K562 (cell line): ENCODE data around the gene GJA9. TPM values are rescaled to one million over a fixed set of nuclear protein-coding genes. Genes with fewer than 3 reads are reported as not detected.

ENCODE experiments used
- E2F8 ChIP-seq: fragments of 450-650 bp; IDR thresholded peaks from 2 replicates; pipeline ENCODE4 v1.7.1; 2018; ENCODE audit warnings: mild to moderate bottlenecking, low read depth; ENCODE audit not compliant: partially characterized antibody
- HDAC3 ChIP-seq: fragments of 450-650 bp; IDR thresholded peaks from 2 replicates; pipeline ENCODE4 v1.6.1; 2018; ENCODE audit warnings: borderline replicate concordance, mild to moderate bottlenecking, moderate library complexity; ENCODE audit not compliant: partially characterized antibody
- HMG20B ChIP-seq: fragments of 250-450 bp; sonication (Bioruptor Pico); IDR thresholded peaks from 2 replicates; pipeline ENCODE4 v1.5.0; 2021; ENCODE audit warnings: mild to moderate bottlenecking
- HMGN3 ChIP-seq: IDR thresholded peaks from 2 replicates; pipeline ENCODE4 v1.6.1; 2011; ENCODE audit warnings: borderline replicate concordance, low read depth, mild to moderate bottlenecking, mixed read lengths, low read length; ENCODE audit not compliant: insufficient read length; ENCODE audit errors: extremely low read depth
- KDM2B ChIP-seq: fragments of 250-450 bp; sonication (Bioruptor Pico); IDR thresholded peaks from 2 replicates; pipeline ENCODE4 v1.8.0; 2021; ENCODE audit warnings: mild to moderate bottlenecking, moderate library complexity
- MAZ ChIP-seq, 2 experiments: fragments of 450-650 bp in 1 of 2; sonication (generic) in 1 of 2; formaldehyde crosslinking; IDR thresholded peaks in 1 of 2; conservative IDR thresholded peaks in 1 of 2; 2 replicates each; pipeline versions ENCODE4 v1.4.0 to v1.5.0; 2020; ENCODE audit warnings: mild to moderate bottlenecking in 1 of 2, missing genetic modification reagents in 1 of 2
- MTA3 ChIP-seq: fragments of 450-650 bp; formaldehyde crosslinking; IDR thresholded peaks from 2 replicates; pipeline ENCODE4 v1.6.1; 2017; ENCODE audit warnings: mild to moderate bottlenecking, borderline replicate concordance
- NFATC3 ChIP-seq: fragments of 450-650 bp; IDR thresholded peaks from 2 replicates; pipeline ENCODE4 v1.6.1; 2017; ENCODE audit warnings: mild to moderate bottlenecking
- NR0B1 ChIP-seq: fragments of 450-650 bp; IDR thresholded peaks from one replicate; pipeline ENCODE4 v1.6.1; 2018; ENCODE audit warnings: mild to moderate bottlenecking, moderate library complexity; ENCODE audit not compliant: partially characterized antibody
- PHB2 ChIP-seq: fragments of 450-650 bp; IDR thresholded peaks from 2 replicates; pipeline ENCODE4 v1.6.1; 2017; ENCODE audit warnings: low read depth
- POLR2AphosphoS5 ChIP-seq: IDR thresholded peaks from 2 replicates; pipeline ENCODE4 v1.6.1; 2011; ENCODE audit warnings: mild to moderate bottlenecking, low read depth, low read length, moderate library complexity; ENCODE audit not compliant: control insufficient read depth, insufficient read depth
- POLR2G ChIP-seq: fragments of 200-400 bp; formaldehyde crosslinking; IDR thresholded peaks from 2 replicates; pipeline ENCODE4 v1.6.1; 2017; ENCODE audit warnings: low read depth, mild to moderate bottlenecking, antibody characterized with exemption, low read length, moderate library complexity
- RUNX1 ChIP-seq: sonication (generic); IDR thresholded peaks from 2 replicates; pipeline ENCODE4 v1.6.1; 2016; ENCODE audit warnings: antibody characterized with exemption, low read depth
- SIX5 ChIP-seq, 2 experiments: IDR thresholded peaks; 2 replicates each; pipeline ENCODE4 v1.6.1; 2011; ENCODE audit warnings: low read length in 2 of 2, borderline replicate concordance in 1 of 2, low read depth in 1 of 2, mild to moderate bottlenecking in 1 of 2, moderate library complexity in 1 of 2; ENCODE audit not compliant: insufficient read depth in 1 of 2
- SMARCB1 ChIP-seq: IDR thresholded peaks from 2 replicates; pipeline ENCODE4 v1.6.1; 2011; ENCODE audit warnings: improper control_type of control experiment, low read depth; ENCODE audit not compliant: insufficient read length
- SNIP1 ChIP-seq: fragments of 450-650 bp; IDR thresholded peaks from 2 replicates; pipeline ENCODE4 v1.7.1; 2017; ENCODE audit warnings: low read depth, mild to moderate bottlenecking
- TBP ChIP-seq: optimal IDR thresholded peaks from 2 replicates; pipeline ENCODE3; 2011; ENCODE audit warnings: low read depth, low read length, improper control_type of control experiment
- TEAD2 ChIP-seq: fragments of 450-650 bp; IDR thresholded peaks from 2 replicates; pipeline ENCODE4 v1.6.1; 2016; ENCODE audit warnings: missing genetic modification characterization, control low read depth, missing compliant biosample characterization
- U2AF1 ChIP-seq: fragments of 200-400 bp; formaldehyde crosslinking; optimal IDR thresholded peaks from 2 replicates; pipeline ENCODE3; 2017; ENCODE audit warnings: mild to moderate bottlenecking, low read depth, low read length, moderate library complexity
- U2AF2 ChIP-seq: fragments of 200-400 bp; formaldehyde crosslinking; optimal IDR thresholded peaks from 2 replicates; pipeline ENCODE3; 2017; ENCODE audit warnings: low read depth, mild to moderate bottlenecking, low read length
- YBX1 ChIP-seq: fragments of 450-650 bp; IDR thresholded peaks from 2 replicates; pipeline ENCODE4 v1.7.1; 2016; ENCODE audit warnings: mild to moderate bottlenecking
- ZNF347 ChIP-seq: fragments of 450-650 bp; formaldehyde crosslinking; IDR thresholded peaks from 2 replicates; pipeline ENCODE4 v1.4.0; 2020; ENCODE audit warnings: low read depth, mild to moderate bottlenecking, moderate library complexity
- polyA plus RNA-seq, 8 experiments: library from polyadenylated mRNA; depleted of rRNA in 4 of 8; stranded (reverse) in 5 of 8; unstranded in 3 of 8; fragments of >200 nt; fragmentation: Nextera tagmentation in 2 of 8; fragmentation: Illumina TruSeq in 1 of 8; extraction: Ambion mirVana in 2 of 8; extraction: Trizol in 1 of 8; gene quantifications; 2 replicates each; pipeline versions ENCODE4 v1.2.1 to v1.2.3, GENCODE V29; 2011 to 2014; ENCODE audit warnings: inconsistent platforms in 1 of 8, missing spikeins in 1 of 8
- total RNA-seq, 7 experiments: library from RNA; depleted of rRNA in 6 of 7; stranded (reverse); fragments of >200 nt in 6 of 7; fragmentation: Illumina TruSeq in 2 of 7; extraction: Trizol in 2 of 7; gene quantifications; 2 replicates each; pipeline versions ENCODE4 v1.2.1 to v1.2.3, GENCODE V29; 2011 to 2021; ENCODE audit warnings: low replicate concordance in 1 of 7
- TF ChIP-seq, protein P1 (sequence below): sonication (generic); formaldehyde crosslinking; IDR thresholded peaks from 2 replicates; pipeline ENCODE4 v1.8.1; 2023; ENCODE audit warnings: mild to moderate bottlenecking, missing genetic modification reagents, moderate library complexity

Gene GJA9
- total and polyA plus RNA-seq, 9 of the 15 experiments (the other 6 are each of a cell fraction or from before 2014, with no cell fraction given) = not detected

GRCh38 chr1:38834937-38835827 is 46.2 kb downstream of the GJA9 start (continued):
- TF ChIP-seq HMG20B (CRISPR knock-in tag) (no peak), HDAC3 (no peak), SIX5 (IDR thresholded peaks at IDR 0.05; ENCODE audit: borderline replicate concordance in 1 of 2, insufficient read depth in 1 of 2, low read depth in 1 of 2, low read length in 2 of 2) (no peak), U2AF1 (no peak), TBP (peak; percentile 23), MAZ (CRISPR knock-in tag; conservative IDR thresholded peaks at IDR 0.05 in 1 of 2, IDR thresholded peaks at IDR 0.05 in 1 of 2) (no peak), SMARCB1 (no peak), YBX1 (no peak), RUNX1 (no peak), ZNF347 (no peak), MTA3 (0 out of 2 replicates have a peak, but pooled peaks have one; percentile 31), HMGN3 (no peak), KDM2B (no peak), SNIP1 (no peak), TEAD2 (tag) (no peak), U2AF2 (no peak), POLR2G (no peak), POLR2AphosphoS5 (no peak), PHB2 (no peak), NR0B1 (no peak), E2F8 (peak; percentile 9), NFATC3 (no peak)
- TF ChIP-seq, protein P1, sequence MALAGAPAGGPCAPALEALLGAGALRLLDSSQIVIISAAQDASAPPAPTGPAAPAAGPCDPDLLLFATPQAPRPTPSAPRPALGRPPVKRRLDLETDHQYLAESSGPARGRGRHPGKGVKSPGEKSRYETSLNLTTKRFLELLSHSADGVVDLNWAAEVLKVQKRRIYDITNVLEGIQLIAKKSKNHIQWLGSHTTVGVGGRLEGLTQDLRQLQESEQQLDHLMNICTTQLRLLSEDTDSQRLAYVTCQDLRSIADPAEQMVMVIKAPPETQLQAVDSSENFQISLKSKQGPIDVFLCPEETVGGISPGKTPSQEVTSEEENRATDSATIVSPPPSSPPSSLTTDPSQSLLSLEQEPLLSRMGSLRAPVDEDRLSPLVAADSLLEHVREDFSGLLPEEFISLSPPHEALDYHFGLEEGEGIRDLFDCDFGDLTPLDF (CRISPR knock-in tag) = no peak
